ENCODE measurements around the gene CLTA.

GRCh38 chr9:36169166-36169565 lies 21.6 kb upstream of the CLTA start, which contains the start of gene CCIN:
- no peak for TF ChIP-seq POLR2A (IDR thresholded peaks at IDR 0.05)
- TF ChIP-seq CTCF (IDR thresholded peaks at IDR 0.05), result no peak
